H1 (cell line): ENCODE results near the gene ATP6V1F. TPM values are rescaled to one million over a fixed set of nuclear protein-coding genes. Genes with fewer than 3 reads are reported as not detected.

Experiments used
- BACH1 ChIP-seq: IDR thresholded peaks from 2 replicates; pipeline ENCODE4 v1.6.1; 2012; ENCODE audit warnings: low read length, improper control_type of control experiment
- CBX8 ChIP-seq: fragments of 300-800, 300-1000 bp; sonication (generic); IDR thresholded peaks from 2 replicates; pipeline ENCODE4 v1.7.1; 2016; ENCODE audit warnings: low read depth, low read length, borderline replicate concordance
- CTBP2 ChIP-seq: IDR thresholded peaks from 2 replicates; pipeline ENCODE4 v1.7.0; 2011; ENCODE audit warnings: borderline replicate concordance, mild to moderate bottlenecking, moderate library complexity, mixed read lengths, low read length; ENCODE audit not compliant: insufficient read depth, insufficient read length
- FOSL1 ChIP-seq: IDR thresholded peaks from 2 replicates; pipeline ENCODE4 v1.6.1; 2011; ENCODE audit warnings: mild to moderate bottlenecking, low read depth, low read length, moderate library complexity; ENCODE audit not compliant: insufficient read depth
- HDAC2 ChIP-seq, 2 experiments: fragments of 300-600 bp in 1 of 2; sonication (generic) in 1 of 2; IDR thresholded peaks; 2 replicates each; pipeline ENCODE4 v1.6.1; 2011 to 2012; ENCODE audit warnings: low read depth in 2 of 2, low read length in 2 of 2, mild to moderate bottlenecking in 2 of 2, moderate library complexity in 2 of 2, borderline replicate concordance in 1 of 2, inconsistent platforms in 1 of 2
- JUND ChIP-seq: IDR thresholded peaks from 2 replicates; pipeline ENCODE4 v1.6.1; 2011; ENCODE audit warnings: mild to moderate bottlenecking, improper control_type of control experiment, low read length
- POLR2AphosphoS5 ChIP-seq: IDR thresholded peaks from 2 replicates; pipeline ENCODE4 v1.6.1; 2011; ENCODE audit warnings: low read depth, low read length
- SP1 ChIP-seq: IDR thresholded peaks from 2 replicates; pipeline ENCODE4 v1.6.1; 2011; ENCODE audit warnings: low read depth, low read length
- TEAD4 ChIP-seq: IDR thresholded peaks from 2 replicates; pipeline ENCODE4 v1.6.1; 2012; ENCODE audit warnings: low read depth, low read length, inconsistent platforms, mixed read lengths
- polyA plus RNA-seq, 7 experiments: library from polyadenylated mRNA; depleted of rRNA in 3 of 7; stranded (reverse) in 5 of 7; unstranded in 2 of 7; fragments of >200 nt in 5 of 7; fragments of 200-250 nt in 2 of 7; gene quantifications; 1 replicate in 5 of 7; 2 replicates in 1 of 7; 4 replicates in 1 of 7; pipeline versions ENCODE4 v1.2.1 to v1.2.3, GENCODE V29; 2011 to 2013; ENCODE audit warnings: missing spikeins in 2 of 7, mixed read lengths in 2 of 7
- total RNA-seq: library from RNA; stranded (reverse); fragmentation: NEBNext Ultra II Directional; extraction: Animal tissue kit (Norgen Biotek cat#: 25700); gene quantifications from 2 replicates; pipeline ENCODE4 v1.2.1, GENCODE V29; 2021
- TF ChIP-seq, protein P1 (sequence below): fragments of 300-600 bp; sonication (generic); IDR thresholded peaks from 2 replicates; pipeline ENCODE4 v1.7.1; 2012; ENCODE audit warnings: low read length, moderate library complexity, mild to moderate bottlenecking, inconsistent platforms; ENCODE audit not compliant: insufficient replicate concordance

The ATP6V1F gene
- total and polyA plus RNA-seq, 2 of the 8 experiments (the other 6 are each of a cell fraction or from before 2014, with no cell fraction given) = 104 to 318 TPM

DNA sequence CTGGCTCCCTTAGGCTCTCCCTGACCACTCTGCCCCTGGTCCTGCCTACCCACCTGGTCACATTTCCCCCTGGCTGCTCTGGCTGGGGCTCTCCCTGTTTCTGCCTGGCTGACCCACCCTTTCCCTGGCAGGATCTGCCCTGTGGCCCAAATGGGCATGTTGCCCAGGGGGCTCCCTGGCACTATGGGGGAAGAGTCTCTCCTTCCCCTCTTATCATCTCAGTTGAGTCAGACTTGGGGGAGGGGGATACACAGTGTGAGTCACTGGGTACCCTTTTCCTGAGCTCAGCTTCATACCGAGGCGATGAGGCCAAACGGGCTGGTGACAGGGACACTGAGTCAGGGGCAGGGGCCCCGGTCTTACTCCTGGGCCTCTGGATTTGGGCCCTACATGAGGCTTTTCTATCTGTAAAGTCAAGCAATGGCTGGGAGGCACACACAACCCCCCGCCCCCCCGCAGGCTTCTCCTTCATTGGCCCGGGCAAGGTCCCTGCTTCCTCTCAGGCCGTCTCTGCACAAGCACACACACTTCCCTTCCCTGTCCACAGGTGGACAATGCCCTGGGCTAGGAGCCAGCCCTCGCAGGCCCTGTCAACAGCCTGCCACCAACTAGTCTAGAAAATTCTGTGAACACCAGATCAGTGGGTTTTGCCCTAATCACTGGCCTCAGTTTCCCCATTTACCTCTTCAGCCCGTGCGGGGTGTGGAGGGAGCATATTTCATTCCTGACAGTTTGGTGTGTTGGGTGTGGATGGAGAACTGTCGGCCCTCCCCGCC, 33.1 kb upstream of the ATP6V1F start (continued):
- TF ChIP-seq, protein P1, sequence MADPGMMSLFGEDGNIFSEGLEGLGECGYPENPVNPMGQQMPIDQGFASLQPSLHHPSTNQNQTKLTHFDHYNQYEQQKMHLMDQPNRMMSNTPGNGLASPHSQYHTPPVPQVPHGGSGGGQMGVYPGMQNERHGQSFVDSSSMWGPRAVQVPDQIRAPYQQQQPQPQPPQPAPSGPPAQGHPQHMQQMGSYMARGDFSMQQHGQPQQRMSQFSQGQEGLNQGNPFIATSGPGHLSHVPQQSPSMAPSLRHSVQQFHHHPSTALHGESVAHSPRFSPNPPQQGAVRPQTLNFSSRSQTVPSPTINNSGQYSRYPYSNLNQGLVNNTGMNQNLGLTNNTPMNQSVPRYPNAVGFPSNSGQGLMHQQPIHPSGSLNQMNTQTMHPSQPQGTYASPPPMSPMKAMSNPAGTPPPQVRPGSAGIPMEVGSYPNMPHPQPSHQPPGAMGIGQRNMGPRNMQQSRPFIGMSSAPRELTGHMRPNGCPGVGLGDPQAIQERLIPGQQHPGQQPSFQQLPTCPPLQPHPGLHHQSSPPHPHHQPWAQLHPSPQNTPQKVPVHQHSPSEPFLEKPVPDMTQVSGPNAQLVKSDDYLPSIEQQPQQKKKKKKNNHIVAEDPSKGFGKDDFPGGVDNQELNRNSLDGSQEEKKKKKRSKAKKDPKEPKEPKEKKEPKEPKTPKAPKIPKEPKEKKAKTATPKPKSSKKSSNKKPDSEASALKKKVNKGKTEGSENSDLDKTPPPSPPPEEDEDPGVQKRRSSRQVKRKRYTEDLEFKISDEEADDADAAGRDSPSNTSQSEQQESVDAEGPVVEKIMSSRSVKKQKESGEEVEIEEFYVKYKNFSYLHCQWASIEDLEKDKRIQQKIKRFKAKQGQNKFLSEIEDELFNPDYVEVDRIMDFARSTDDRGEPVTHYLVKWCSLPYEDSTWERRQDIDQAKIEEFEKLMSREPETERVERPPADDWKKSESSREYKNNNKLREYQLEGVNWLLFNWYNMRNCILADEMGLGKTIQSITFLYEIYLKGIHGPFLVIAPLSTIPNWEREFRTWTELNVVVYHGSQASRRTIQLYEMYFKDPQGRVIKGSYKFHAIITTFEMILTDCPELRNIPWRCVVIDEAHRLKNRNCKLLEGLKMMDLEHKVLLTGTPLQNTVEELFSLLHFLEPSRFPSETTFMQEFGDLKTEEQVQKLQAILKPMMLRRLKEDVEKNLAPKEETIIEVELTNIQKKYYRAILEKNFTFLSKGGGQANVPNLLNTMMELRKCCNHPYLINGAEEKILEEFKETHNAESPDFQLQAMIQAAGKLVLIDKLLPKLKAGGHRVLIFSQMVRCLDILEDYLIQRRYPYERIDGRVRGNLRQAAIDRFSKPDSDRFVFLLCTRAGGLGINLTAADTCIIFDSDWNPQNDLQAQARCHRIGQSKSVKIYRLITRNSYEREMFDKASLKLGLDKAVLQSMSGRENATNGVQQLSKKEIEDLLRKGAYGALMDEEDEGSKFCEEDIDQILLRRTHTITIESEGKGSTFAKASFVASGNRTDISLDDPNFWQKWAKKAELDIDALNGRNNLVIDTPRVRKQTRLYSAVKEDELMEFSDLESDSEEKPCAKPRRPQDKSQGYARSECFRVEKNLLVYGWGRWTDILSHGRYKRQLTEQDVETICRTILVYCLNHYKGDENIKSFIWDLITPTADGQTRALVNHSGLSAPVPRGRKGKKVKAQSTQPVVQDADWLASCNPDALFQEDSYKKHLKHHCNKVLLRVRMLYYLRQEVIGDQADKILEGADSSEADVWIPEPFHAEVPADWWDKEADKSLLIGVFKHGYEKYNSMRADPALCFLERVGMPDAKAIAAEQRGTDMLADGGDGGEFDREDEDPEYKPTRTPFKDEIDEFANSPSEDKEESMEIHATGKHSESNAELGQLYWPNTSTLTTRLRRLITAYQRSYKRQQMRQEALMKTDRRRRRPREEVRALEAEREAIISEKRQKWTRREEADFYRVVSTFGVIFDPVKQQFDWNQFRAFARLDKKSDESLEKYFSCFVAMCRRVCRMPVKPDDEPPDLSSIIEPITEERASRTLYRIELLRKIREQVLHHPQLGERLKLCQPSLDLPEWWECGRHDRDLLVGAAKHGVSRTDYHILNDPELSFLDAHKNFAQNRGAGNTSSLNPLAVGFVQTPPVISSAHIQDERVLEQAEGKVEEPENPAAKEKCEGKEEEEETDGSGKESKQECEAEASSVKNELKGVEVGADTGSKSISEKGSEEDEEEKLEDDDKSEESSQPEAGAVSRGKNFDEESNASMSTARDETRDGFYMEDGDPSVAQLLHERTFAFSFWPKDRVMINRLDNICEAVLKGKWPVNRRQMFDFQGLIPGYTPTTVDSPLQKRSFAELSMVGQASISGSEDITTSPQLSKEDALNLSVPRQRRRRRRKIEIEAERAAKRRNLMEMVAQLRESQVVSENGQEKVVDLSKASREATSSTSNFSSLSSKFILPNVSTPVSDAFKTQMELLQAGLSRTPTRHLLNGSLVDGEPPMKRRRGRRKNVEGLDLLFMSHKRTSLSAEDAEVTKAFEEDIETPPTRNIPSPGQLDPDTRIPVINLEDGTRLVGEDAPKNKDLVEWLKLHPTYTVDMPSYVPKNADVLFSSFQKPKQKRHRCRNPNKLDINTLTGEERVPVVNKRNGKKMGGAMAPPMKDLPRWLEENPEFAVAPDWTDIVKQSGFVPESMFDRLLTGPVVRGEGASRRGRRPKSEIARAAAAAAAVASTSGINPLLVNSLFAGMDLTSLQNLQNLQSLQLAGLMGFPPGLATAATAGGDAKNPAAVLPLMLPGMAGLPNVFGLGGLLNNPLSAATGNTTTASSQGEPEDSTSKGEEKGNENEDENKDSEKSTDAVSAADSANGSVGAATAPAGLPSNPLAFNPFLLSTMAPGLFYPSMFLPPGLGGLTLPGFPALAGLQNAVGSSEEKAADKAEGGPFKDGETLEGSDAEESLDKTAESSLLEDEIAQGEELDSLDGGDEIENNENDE = no peak
- TF ChIP-seq FOSL1 (no peak), BACH1 (no peak), HDAC2 (IDR thresholded peaks at IDR 0.05; ENCODE audit: borderline replicate concordance in 1 of 2, low read depth in 2 of 2, low read length in 2 of 2) (no peak), SP1 (no peak), TEAD4 (no peak), POLR2AphosphoS5 (no peak), CTBP2 (no peak), CBX8 (no peak), JUND (no peak)
